DOHH2 (cell line): ENCODE measurements around the gene KCNAB1.

Experiments
- H3F3A ChIP-seq: fragments of 200-600 bp; sonication (generic), shearing (Covaris generic); 2 replicates; pipeline ENCODE4 v1.6.0; 2016; ENCODE audit warnings: antibody characterized with exemption, mild to moderate bottlenecking; ENCODE audit not compliant: control insufficient read depth, insufficient read depth
- H3K27ac ChIP-seq: fragments of 200-600 bp; sonication (generic); 2 replicates; pipeline ENCODE4 v1.5.1; 2014; ENCODE audit warnings: low read depth, mild to moderate bottlenecking, low read length, moderate library complexity
- H3K27me3 ChIP-seq: fragments of 200-600 bp; sonication (generic); 2 replicates; pipeline ENCODE4 v1.6.1; 2014; ENCODE audit warnings: mild to moderate bottlenecking, low read length, mixed read lengths; ENCODE audit not compliant: control insufficient read depth
- H3K36me3 ChIP-seq: fragments of 200-600 bp; sonication (generic); 2 replicates; pipeline ENCODE4 v1.6.1; 2014; ENCODE audit warnings: mild to moderate bottlenecking, low read length, moderate library complexity, mixed read lengths; ENCODE audit not compliant: control insufficient read depth
- H3K4me1 ChIP-seq: fragments of 200-600 bp; sonication (generic); 2 replicates; pipeline ENCODE4 v1.6.1; 2014; ENCODE audit warnings: mild to moderate bottlenecking, low read length, mixed read lengths; ENCODE audit not compliant: control insufficient read depth
- H3K4me2 ChIP-seq: fragments of 200-600 bp; sonication (generic); 2 replicates; pipeline ENCODE4 v1.6.0; 2014; ENCODE audit warnings: mild to moderate bottlenecking, low read length, moderate library complexity
- H3K4me3 ChIP-seq: fragments of 200-600 bp; sonication (generic); 2 replicates; pipeline ENCODE4 v1.5.1; 2014; ENCODE audit warnings: mild to moderate bottlenecking, low read length, mixed read lengths
- H3K79me2 ChIP-seq: fragments of 200-600 bp; sonication (generic); 2 replicates; pipeline ENCODE4 v1.6.1; 2014; ENCODE audit warnings: mild to moderate bottlenecking, low read length, mixed read lengths; ENCODE audit not compliant: control insufficient read depth
- H3K9me2 ChIP-seq: fragments of 200-600 bp; sonication (generic); replicated peaks from 2 replicates; pipeline ENCODE4 v1.6.1; 2014; ENCODE audit warnings: mild to moderate bottlenecking, low read length, mixed read lengths; ENCODE audit not compliant: control insufficient read depth
- H3K9me3 ChIP-seq: fragments of 200-600 bp; sonication (generic); 2 replicates; pipeline ENCODE4 v1.6.1; 2014; ENCODE audit warnings: antibody characterized with exemption, low read length, mixed read lengths; ENCODE audit not compliant: control insufficient read depth, insufficient read depth
- H4K20me1 ChIP-seq: fragments of 200-600 bp; sonication (generic); 2 replicates; pipeline ENCODE4 v1.6.0; 2014; ENCODE audit warnings: low read depth, mild to moderate bottlenecking, antibody characterized with exemption, low read length, moderate library complexity; ENCODE audit not compliant: control insufficient read depth, insufficient read depth
- CTCF ChIP-seq: fragments of 200-600 bp; sonication (generic); IDR thresholded peaks from one replicate; pipeline ENCODE4 v1.5.1; 2014; ENCODE audit warnings: antibody characterized with exemption, mild to moderate bottlenecking, low read depth, low read length; ENCODE audit not compliant: poor library complexity, severe bottlenecking
- EZH2phosphoT487 ChIP-seq: fragments of 200-600 bp; sonication (generic); IDR thresholded peaks from 2 replicates; pipeline ENCODE4 v1.6.1; 2017; ENCODE audit warnings: borderline replicate concordance, mild to moderate bottlenecking, antibody characterized with exemption, low read length, moderate library complexity, mixed read lengths

The KCNAB1 gene

DNA sequence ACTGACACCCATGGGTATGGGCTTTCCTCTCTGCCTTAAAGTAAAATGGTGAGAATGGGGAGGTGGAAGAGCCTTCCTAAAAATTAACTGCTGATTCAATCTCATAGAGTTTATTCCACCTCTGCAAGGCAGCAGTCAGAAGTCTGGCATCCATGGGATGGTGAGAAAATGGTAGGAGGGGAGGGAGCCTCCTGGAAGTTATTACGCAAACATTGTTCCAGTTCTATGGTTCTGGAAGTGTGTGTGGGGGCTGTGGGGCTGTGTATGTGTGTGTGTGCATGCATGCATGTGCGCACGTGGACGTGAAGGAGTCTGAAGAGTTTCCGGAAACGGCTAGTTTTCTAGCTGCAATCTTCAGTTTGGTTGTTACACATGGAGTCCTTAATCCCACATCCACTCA lies 177.6 kb downstream of the KCNAB1 start:
- Histone ChIP-seq H4K20me1 (no peaks in the 10 kb centered on the region), H3K9me3 (no peaks in the 10 kb centered on the region), H3F3A (no peaks in the 10 kb centered on the region), H3K27me3 (peaks cover 6% of the 10 kb centered on the region; the same call in 1 of the 2 replicates), H3K4me1 (no peaks in the 10 kb centered on the region), H3K36me3 (no peaks in the 10 kb centered on the region), H3K4me2 (no peak overlapping the region), H3K79me2 (no peaks in the 10 kb centered on the region), H3K4me3 (no peak overlapping the region), H3K27ac (no peak overlapping the region), H3K9me2 (no peaks in the 10 kb centered on the region)
- TF ChIP-seq EZH2phosphoT487 (no peak), CTCF (no peak)

GRCh38 chr3:156298938-156299337 lies 178.6 kb downstream of the KCNAB1 start:
- H3K4me2 ChIP-seq: no peak overlapping the region

DNA sequence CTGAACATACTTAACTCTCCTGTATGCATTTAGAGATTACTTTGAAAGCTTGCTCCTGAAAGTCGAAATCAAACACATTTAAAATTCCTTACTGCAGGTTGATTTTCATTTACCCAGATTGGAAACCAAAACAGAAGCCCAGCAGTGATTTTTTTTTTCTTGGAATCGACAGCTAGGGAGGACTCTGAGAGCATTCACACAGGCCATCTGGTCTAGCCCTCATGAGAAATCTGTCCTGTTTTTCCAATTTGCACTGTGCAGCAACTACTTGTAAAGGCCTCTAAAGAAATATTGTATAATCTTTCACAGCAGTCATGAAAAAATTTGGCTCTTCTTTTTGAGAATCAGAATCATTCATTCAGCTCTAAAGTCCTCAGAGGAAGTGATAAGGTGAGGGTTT lies 179.2 kb downstream of the KCNAB1 start:
- no peaks in the 10 kb centered on the region for H3F3A ChIP-seq
- no peaks in the 10 kb centered on the region for H3K36me3 ChIP-seq
- no peak overlapping the region for H3K4me3 ChIP-seq
- TF ChIP-seq CTCF (no peak), EZH2phosphoT487 (no peak)
- H3K79me2 ChIP-seq: no peaks in the 10 kb centered on the region
- H3K27ac ChIP-seq: no peak overlapping the region
- H3K9me2 ChIP-seq: no peaks in the 10 kb centered on the region
- no peaks in the 10 kb centered on the region for H4K20me1 ChIP-seq
- H3K4me1 ChIP-seq: no peaks in the 10 kb centered on the region
- H3K27me3 ChIP-seq: peaks cover 3% of the 10 kb centered on the region; the same call in 1 of the 2 replicates
- H3K4me2 ChIP-seq: no peak overlapping the region
- H3K9me3 ChIP-seq: no peaks in the 10 kb centered on the region

More at GRCh38 chr3:156298938-156299337, 178.6 kb downstream of the KCNAB1 start:
- Histone ChIP-seq H3K27me3 (peaks cover 3% of the 10 kb centered on the region; the same call in 1 of the 2 replicates), H4K20me1 (no peaks in the 10 kb centered on the region), H3K36me3 (no peaks in the 10 kb centered on the region), H3K4me1 (no peaks in the 10 kb centered on the region), H3K9me2 (no peaks in the 10 kb centered on the region), H3K9me3 (no peaks in the 10 kb centered on the region), H3K4me3 (no peak overlapping the region), H3K27ac (no peak overlapping the region), H3K79me2 (no peaks in the 10 kb centered on the region), H3F3A (no peaks in the 10 kb centered on the region)
- TF ChIP-seq CTCF (no peak), EZH2phosphoT487 (no peak)
